A204.1 (cell line): Measurements from ENCODE around the gene GTF2IRD1.

Experiments
- FAIRE-seq: peaks from 2 replicates; lab custom pipeline; 2012; peaks lifted over from hg19 to GRCh38; lab: Jason Lieb, UNC

Gene GTF2IRD1

GRCh38 chr7:74567318-74567668, 113.6 kb downstream of the GTF2IRD1 start:
- FAIRE-seq: no peak

GRCh38 chr7:74568658-74569057, 115.0 kb downstream of the GTF2IRD1 start:
- FAIRE-seq: no peak

- FAIRE-seq: no peak
Observed at GRCh38 chr7:74569501-74570075, 115.9 kb downstream of the GTF2IRD1 start.

- no peak for FAIRE-seq
Observed at GRCh38 chr7:74570533-74571156, 116.9 kb downstream of the GTF2IRD1 start.

GRCh38 chr7:74572301-74572979, 118.7 kb downstream of the GTF2IRD1 start:
- no peak for FAIRE-seq

- FAIRE-seq: no peak
Observed at GRCh38 chr7:74573512-74573911, 119.8 kb downstream of the GTF2IRD1 start.

- no peak for FAIRE-seq
Observed at GRCh38 chr7:74575083-74575784, 121.5 kb downstream of the GTF2IRD1 start.

- FAIRE-seq: no peak
Observed at GRCh38 chr7:74575811-74576210, 122.1 kb downstream of the GTF2IRD1 start.

GRCh38 chr7:74579800-74580685, 126.3 kb downstream of the GTF2IRD1 start:
- FAIRE-seq: no peak

GRCh38 chr7:74581916-74582440, 128.3 kb downstream of the GTF2IRD1 start:
- no peak for FAIRE-seq

GRCh38 chr7:74582447-74583039, 128.8 kb downstream of the GTF2IRD1 start:
- FAIRE-seq: no peak

- FAIRE-seq: no peak
Observed at GRCh38 chr7:74583630-74584029, 129.9 kb downstream of the GTF2IRD1 start.

GRCh38 chr7:74584160-74584954, 130.7 kb downstream of the GTF2IRD1 start:
- FAIRE-seq: no peak

- FAIRE-seq: no peak
Observed at GRCh38 chr7:74585844-74586243, 132.1 kb downstream of the GTF2IRD1 start.

GRCh38 chr7:74586258-74587175, 132.8 kb downstream of the GTF2IRD1 start:
- FAIRE-seq: no peak

- no peak for FAIRE-seq
Observed at GRCh38 chr7:74587435-74588126, 133.9 kb downstream of the GTF2IRD1 start.

- FAIRE-seq: no peak
Observed at GRCh38 chr7:74590813-74591212, 137.1 kb downstream of the GTF2IRD1 start.

GRCh38 chr7:74598558-74598957, 144.9 kb downstream of the GTF2IRD1 start:
- no peak for FAIRE-seq

- no peak for FAIRE-seq
Observed at GRCh38 chr7:74599244-74599643, 145.5 kb downstream of the GTF2IRD1 start.
